Ascending aorta (tissue), 2 donors: ENCODE results near the gene NUDT8. TPM values are rescaled to one million over a fixed set of nuclear protein-coding genes. Genes with fewer than 3 reads are reported as not detected.
A peak's percentile ranks its signal among the peaks of the same experiment; 100 is the strongest.
"Not testable (repeated sequence)": the region's sequence is repeated elsewhere in the genome, so short reads cannot be mapped to it uniquely, and the experiment has no call there.

Source experiments
- DNase-seq, 2 donors: peaks; one replicate each; pipeline ENCODE4 v3.0.0-alpha.2; 2019; ENCODE audit warnings: low spot score in 2 of 2
- H3K27ac ChIP-seq, 2 donors: fragments of 200-600 bp; sonication (generic); one replicate each; pipeline ENCODE4 v1.5.1; 2016 to 2017; ENCODE audit warnings: mild to moderate bottlenecking in 1 of 2
- H3K27me3 ChIP-seq: fragments of 200-600 bp; sonication (generic); one replicate; pipeline ENCODE4 v1.5.1; 2017
- H3K36me3 ChIP-seq, 2 donors: fragments of 200-600 bp; sonication (generic); one replicate each; pipeline ENCODE4 v1.5.1; 2016
- H3K4me1 ChIP-seq, 2 donors: fragments of 200-600 bp; sonication (generic); one replicate each; pipeline ENCODE4 v1.5.1; 2016 to 2017; ENCODE audit warnings: mild to moderate bottlenecking in 1 of 2
- H3K4me3 ChIP-seq, 2 donors: fragments of 200-600 bp; sonication (generic); one replicate each; pipeline ENCODE4 v1.5.1; 2016 to 2017; ENCODE audit warnings: mild to moderate bottlenecking in 1 of 2
- H3K9me3 ChIP-seq, 2 donors: fragments of 200-600 bp; sonication (generic); one replicate each; pipeline ENCODE4 v1.5.1; 2016
- intact Hi-C: fragments of 100-400 bp; cut with DNase I; formaldehyde crosslinking; loops from one replicate; pipeline ENCODE4 v1.15.1; 2023
- total RNA-seq: library from RNA; depleted of rRNA; stranded (reverse); fragments of >200 nt; gene quantifications from one replicate; pipeline ENCODE4 v1.1.0, GENCODE V29; 2016
- TF ChIP-seq, protein P1 (sequence below), 3 experiments: fragments of 200-600 bp in 2 of 3; fragments of 450-650 bp in 1 of 3; sonication (generic) in 2 of 3; IDR thresholded peaks; one replicate each; pipeline ENCODE4 v1.5.1; 2016 to 2019; ENCODE audit warnings: antibody characterized with exemption in 3 of 3, mild to moderate bottlenecking in 1 of 3, moderate library complexity in 1 of 3

Gene NUDT8
- total RNA-seq, 1 donor from 2014 or later = 23.4 TPM

- Histone ChIP-seq H3K9me3 (no peaks in the 10 kb centered on the region), H3K4me3 (no peak overlapping the region), H3K4me1 (no peaks in the 10 kb centered on the region), H3K36me3 (no peaks in the 10 kb centered on the region), H3K27ac (no peak overlapping the region), H3K27me3 (no peaks in the 10 kb centered on the region)
- TF ChIP-seq, protein P1, sequence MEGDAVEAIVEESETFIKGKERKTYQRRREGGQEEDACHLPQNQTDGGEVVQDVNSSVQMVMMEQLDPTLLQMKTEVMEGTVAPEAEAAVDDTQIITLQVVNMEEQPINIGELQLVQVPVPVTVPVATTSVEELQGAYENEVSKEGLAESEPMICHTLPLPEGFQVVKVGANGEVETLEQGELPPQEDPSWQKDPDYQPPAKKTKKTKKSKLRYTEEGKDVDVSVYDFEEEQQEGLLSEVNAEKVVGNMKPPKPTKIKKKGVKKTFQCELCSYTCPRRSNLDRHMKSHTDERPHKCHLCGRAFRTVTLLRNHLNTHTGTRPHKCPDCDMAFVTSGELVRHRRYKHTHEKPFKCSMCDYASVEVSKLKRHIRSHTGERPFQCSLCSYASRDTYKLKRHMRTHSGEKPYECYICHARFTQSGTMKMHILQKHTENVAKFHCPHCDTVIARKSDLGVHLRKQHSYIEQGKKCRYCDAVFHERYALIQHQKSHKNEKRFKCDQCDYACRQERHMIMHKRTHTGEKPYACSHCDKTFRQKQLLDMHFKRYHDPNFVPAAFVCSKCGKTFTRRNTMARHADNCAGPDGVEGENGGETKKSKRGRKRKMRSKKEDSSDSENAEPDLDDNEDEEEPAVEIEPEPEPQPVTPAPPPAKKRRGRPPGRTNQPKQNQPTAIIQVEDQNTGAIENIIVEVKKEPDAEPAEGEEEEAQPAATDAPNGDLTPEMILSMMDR (IDR thresholded peaks at IDR 0.05) = peak; percentile 26 to 57 (median 52)
- intact Hi-C loops = no loop called here
- DNase-seq = no peak
These were observed 10.5 kb upstream of the NUDT8 start for GRCh38 chr11:67640021-67640757.

GRCh38 chr11:67639438-67639859, 9.7 kb upstream of the NUDT8 start, which contains the start of gene TBX10:
TSS of gene TBX10 (minus strand) at chr11:67639763. CDS start at chr11:67639472, 291 bp downstream.
- Histone ChIP-seq H3K4me1 (no peaks in the 10 kb centered on the region), H3K9me3 (no peaks in the 10 kb centered on the region), H3K36me3 (no peaks in the 10 kb centered on the region), H3K27ac (no peak within 1 kb of the TSS), H3K4me3 (no peak within 1 kb of the TSS), H3K27me3 (no peaks in the 10 kb centered on the region)
- intact Hi-C loops = loop anchor here (10.0 kb wide), 1 partner anchor 165 kb away; no protein-coding TSS in a partner anchor
- DNase-seq = no peak
- TF ChIP-seq, protein P1 (IDR thresholded peaks at IDR 0.05) = no peak

DNA sequence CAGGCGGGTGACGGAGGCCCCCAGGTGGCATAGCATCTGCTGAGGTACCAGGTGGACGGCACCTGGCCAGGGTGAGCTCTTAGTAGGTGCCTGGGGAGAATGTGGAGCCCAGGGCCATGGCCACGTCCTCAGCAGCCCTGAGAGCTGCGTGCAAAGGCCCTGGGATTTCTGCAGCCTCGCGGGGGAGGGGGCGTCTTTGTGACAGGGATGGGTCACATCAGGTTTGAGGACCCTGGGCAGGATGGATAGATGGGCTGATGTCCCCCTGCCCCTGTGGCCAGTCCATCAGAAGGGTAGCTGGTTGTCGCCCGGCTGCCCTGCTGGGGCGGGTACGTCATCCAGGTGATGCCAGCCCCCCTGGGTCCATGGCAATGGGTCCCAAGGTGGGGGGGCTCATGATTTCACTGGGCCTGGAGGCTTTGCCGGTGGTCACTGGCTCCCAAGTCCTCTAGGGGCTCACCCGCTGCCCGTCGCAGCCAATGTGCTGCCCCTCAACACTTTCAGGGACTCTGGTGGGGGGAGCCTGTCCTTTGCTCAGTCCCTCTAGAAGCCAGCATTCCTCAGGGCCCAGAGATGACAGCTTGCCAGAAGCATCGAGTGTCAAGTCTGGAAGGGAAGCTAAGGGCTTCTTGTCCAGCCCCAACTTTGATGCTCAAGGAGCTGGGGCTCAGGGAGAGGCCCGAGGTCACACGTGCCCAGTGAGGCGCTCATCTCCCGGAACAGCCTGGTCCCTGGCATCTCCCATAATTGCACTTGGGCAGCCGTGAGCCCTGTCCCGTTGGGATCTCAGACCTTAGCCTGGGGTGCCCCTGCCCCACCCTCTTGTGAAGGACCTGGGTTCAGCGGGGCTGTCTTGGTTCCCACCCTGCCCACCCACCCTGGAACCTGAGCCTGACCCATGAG, 9.0 kb upstream of the NUDT8 start:
- H3K27ac ChIP-seq = no peak overlapping the region
- H3K9me3 ChIP-seq = no peaks in the 10 kb centered on the region
- intact Hi-C loops = loop anchor here (10.0 kb wide), 1 partner anchor 166 kb away; no protein-coding TSS in a partner anchor
- no peak for DNase-seq
- TF ChIP-seq, protein P1 (IDR thresholded peaks at IDR 0.05) = no peak
- H3K27me3 ChIP-seq = no peaks in the 10 kb centered on the region
- no peaks in the 10 kb centered on the region for H3K4me1 ChIP-seq
- no peaks in the 10 kb centered on the region for H3K36me3 ChIP-seq
- H3K4me3 ChIP-seq = no peak overlapping the region

GRCh38 chr11:67637441-67637840, 7.7 kb upstream of the NUDT8 start:
- H3K36me3 ChIP-seq, DNase-seq, H3K9me3 ChIP-seq, H3K27ac ChIP-seq, H3K4me3 ChIP-seq, H3K27me3 ChIP-seq, H3K4me1 ChIP-seq: not testable (repeated sequence)
- intact Hi-C loops = loop anchor here (10.0 kb wide), 1 partner anchor 167 kb away; no protein-coding TSS in a partner anchor

- intact Hi-C loops = loop anchor here (10.0 kb wide), 1 partner anchor 168 kb away; no protein-coding TSS in a partner anchor
- Histone ChIP-seq H3K36me3 (no peaks in the 10 kb centered on the region), H3K4me3 (no peak overlapping the region), H3K4me1 (no peaks in the 10 kb centered on the region), H3K9me3 (no peaks in the 10 kb centered on the region), H3K27ac (no peak overlapping the region), H3K27me3 (no peaks in the 10 kb centered on the region)
- no peak for DNase-seq
- TF ChIP-seq, protein P1 (IDR thresholded peaks at IDR 0.05) = no peak
These were observed 7.2 kb upstream of the NUDT8 start for GRCh38 chr11:67636962-67637361.

GRCh38 chr11:67635231-67635521, 5.4 kb upstream of the NUDT8 start:
- TF ChIP-seq, protein P1 (IDR thresholded peaks at IDR 0.05) = no peak
- Histone ChIP-seq H3K27me3 (no peaks in the 10 kb centered on the region), H3K27ac (no peak overlapping the region), H3K4me1 (peaks cover 4 to 6% of the 10 kb centered on the region in 2 donors), H3K9me3 (no peaks in the 10 kb centered on the region), H3K4me3 (no peak overlapping the region), H3K36me3 (no peaks in the 10 kb centered on the region)
- DNase-seq = no peak
- intact Hi-C loops = loop anchor here (10.0 kb wide), 1 partner anchor 170 kb away; no protein-coding TSS in a partner anchor
